NCI-H510A (cell line): ENCODE measurements around the gene B4GALT1.
"Not testable (repeated sequence)": the region's sequence is repeated elsewhere in the genome, so short reads cannot be mapped to it uniquely, and the experiment has no call there.

Source experiments
- DNase-seq: peaks from one replicate; lab custom pipeline; 2025; lab: John Stamatoyannopoulos, UW

Gene B4GALT1

DNA sequence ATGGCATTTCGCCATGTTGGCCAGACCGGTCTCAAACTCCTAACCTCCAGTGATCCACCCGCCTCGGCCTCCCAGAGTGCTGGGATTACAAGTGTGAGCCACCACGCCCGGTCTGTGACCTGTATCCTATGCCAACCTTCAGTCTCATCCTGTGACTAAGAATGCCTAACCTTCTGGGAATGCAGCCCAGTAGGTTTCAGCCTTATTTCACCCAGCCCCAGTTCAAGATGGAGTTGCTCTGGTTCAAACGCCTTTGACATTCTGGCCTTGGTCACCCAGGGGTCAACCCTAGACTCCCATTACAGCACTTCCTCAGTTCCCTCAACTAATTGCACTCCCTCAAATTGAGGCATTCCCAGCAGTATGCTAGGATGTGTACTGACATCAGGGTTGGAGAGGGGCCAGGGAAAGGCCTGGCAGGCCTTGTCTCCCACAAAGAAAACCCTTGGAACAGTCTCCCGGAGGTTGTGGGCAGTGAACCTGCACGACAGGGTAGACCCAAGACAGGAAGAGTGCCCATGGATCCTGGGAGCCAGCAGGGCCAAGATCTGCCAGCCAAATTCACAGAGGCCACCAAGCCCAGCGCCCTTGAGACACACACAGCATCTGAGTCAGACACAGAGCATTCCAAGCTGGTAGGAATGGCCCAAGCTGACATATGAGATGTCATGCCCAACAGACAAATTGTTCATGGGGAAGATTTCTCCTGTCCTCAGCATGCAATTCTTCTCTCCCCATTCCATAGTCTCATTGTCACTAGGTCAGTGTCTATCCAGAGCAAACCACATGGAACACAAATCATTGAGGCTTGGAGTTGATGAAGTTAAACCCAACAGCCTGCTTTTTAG lies 65.8 kb downstream of the B4GALT1 start:
- no peak for DNase-seq

- no peak for DNase-seq
Observed at GRCh38 chr9:33099754-33100153, 67.4 kb downstream of the B4GALT1 start.

- no peak for DNase-seq
Observed at GRCh38 chr9:33097192-33097591, 69.9 kb downstream of the B4GALT1 start.

DNA sequence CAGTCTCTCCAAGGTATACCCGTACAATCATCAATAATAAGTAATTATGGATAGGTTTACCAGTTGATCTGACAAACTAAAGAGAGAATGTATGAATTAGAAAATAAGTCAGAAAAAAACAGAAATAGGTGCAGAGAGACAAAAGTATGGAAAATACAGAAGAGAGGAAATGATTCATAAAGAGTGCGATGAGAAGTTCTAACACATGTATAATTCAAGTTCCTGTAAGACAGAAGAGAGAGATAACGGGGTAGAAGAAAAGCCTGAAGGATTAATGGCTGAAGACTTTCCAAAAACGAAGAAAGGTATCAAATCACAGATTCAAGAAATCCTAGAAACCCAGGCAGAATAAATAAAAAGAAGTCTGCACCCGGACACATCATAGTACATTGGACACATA lies 74.5 kb downstream of the B4GALT1 start:
- no peak for DNase-seq

DNA sequence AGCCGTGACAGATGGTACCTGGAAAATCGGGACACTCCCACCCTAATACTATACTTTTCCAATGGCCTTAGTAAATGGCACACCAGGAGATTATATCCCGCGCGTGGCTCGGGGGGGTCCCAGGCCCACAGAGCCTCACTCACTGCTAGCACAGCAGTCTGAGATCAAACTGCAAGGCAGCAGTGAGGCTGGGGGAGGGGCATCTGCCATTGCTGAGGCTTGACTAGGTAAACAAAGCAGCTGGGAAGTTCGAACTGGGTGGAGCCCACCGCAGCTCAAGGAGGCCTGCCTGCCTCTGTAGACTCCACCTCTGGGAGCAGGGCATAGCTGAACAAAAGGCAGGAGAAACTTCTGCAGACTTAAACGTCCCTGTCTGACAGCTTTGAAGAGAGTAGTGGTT lies 81.5 kb downstream of the B4GALT1 start:
- DNase-seq: not testable (repeated sequence)

GRCh38 chr9:33082538-33083326 lies 84.4 kb downstream of the B4GALT1 start:
- DNase-seq: no peak

DNA sequence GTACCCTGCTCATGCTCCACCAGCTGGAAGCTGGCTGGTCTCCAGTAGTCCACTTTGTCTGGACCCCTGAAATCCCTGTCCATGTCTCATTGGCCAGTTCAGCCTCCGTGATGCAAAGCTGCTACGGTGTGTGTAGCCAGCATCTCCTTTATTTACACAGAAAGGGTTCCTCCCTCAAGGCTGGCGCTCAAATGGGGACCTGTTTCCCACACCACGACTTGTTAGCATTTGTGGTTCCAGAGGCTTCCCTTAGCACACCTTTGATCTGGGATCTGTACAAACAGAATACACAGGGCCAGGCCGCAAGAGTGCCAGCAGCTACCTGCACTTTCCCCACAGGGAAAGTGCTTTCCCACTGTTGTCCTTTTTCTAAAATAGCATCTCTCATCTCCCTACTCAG lies 85.0 kb downstream of the B4GALT1 start:
- no peak for DNase-seq

DNA sequence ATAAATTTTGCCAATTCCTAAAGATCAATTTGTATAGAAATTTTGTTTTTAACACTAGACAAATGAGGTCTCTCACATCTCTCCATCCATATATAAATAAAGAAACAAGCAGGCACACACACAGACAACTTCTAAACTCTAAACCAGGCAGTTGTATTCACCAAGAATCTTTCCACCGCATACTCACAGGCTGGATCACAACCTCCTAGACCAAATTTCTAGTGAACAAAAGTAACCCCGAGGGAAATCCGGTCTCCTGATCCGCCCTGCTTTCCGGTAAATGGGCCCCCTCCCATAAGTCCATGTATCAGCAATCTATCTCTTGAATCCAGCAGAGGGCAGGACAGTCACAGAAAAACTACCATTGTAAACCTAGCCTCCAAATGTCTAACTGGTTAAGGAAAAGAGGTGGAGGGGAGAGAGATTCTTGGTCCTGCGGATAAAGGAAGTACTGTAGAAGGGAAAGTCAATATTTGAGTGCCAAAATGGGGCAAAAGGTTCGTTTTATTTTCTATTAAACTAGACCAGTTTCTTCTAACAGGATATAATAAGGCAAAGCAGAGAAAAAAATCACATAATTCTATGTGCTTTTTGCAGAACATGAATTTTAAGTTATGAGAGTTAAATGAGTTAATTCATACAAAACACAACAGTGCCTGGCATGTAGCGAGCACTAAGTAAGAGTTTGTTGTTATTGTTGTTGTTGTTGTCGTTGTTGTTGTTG lies 85.8 kb downstream of the B4GALT1 start:
- peak; percentile 43 for DNase-seq

DNA sequence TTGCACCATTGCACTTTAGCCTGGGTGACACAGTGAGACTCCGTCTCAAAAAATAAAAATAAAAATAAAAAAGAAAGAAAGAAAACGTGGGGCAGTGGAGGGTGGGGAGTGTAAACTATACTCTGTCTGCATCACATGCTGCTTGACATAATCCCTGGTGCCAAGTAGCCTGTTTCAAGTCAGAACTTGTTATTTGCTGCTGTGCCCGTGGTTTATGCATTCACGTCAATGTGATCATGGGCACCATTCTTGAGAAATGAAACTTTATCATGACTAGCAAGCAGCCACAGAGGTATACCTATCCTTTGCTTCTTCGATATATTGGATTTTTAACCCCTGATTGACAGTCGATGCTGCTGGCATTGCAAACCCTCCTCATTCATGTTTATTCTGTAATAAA lies 86.6 kb downstream of the B4GALT1 start:
- DNase-seq: no peak

- peak; percentile 85 for DNase-seq
Observed at GRCh38 chr9:33076046-33077004, 90.8 kb downstream of the B4GALT1 start, which contains the start of gene SMU1. Gene SMU1 (minus strand): TSS chr9:33076674. CDS start chr9:33076608, 66 bp downstream.

GRCh38 chr9:33068991-33069390 lies 98.1 kb downstream of the B4GALT1 start:
- no peak for DNase-seq

GRCh38 chr9:33065157-33066076 lies 101.7 kb downstream of the B4GALT1 start:
- DNase-seq: no peak
